ENCODE measurements around the gene ACADM.

- TF ChIP-seq, protein P1, sequence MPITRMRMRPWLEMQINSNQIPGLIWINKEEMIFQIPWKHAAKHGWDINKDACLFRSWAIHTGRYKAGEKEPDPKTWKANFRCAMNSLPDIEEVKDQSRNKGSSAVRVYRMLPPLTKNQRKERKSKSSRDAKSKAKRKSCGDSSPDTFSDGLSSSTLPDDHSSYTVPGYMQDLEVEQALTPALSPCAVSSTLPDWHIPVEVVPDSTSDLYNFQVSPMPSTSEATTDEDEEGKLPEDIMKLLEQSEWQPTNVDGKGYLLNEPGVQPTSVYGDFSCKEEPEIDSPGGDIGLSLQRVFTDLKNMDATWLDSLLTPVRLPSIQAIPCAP (CRISPR knock-in tag; IDR thresholded peaks at IDR 0.05), result no peak
- TF ChIP-seq CTCF (IDR thresholded peaks at IDR 0.05), result no peak
- no peak for TF ChIP-seq ZNF121 (CRISPR knock-in tag; IDR thresholded peaks at IDR 0.05)
- TF ChIP-seq SP1 (CRISPR knock-in tag; conservative IDR thresholded peaks at IDR 0.05), result no peak
- TF ChIP-seq, protein P2, sequence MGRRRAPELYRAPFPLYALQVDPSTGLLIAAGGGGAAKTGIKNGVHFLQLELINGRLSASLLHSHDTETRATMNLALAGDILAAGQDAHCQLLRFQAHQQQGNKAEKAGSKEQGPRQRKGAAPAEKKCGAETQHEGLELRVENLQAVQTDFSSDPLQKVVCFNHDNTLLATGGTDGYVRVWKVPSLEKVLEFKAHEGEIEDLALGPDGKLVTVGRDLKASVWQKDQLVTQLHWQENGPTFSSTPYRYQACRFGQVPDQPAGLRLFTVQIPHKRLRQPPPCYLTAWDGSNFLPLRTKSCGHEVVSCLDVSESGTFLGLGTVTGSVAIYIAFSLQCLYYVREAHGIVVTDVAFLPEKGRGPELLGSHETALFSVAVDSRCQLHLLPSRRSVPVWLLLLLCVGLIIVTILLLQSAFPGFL (CRISPR knock-in tag; IDR thresholded peaks at IDR 0.05; ENCODE audit: borderline replicate concordance), result no peak
- TF ChIP-seq, protein P3, sequence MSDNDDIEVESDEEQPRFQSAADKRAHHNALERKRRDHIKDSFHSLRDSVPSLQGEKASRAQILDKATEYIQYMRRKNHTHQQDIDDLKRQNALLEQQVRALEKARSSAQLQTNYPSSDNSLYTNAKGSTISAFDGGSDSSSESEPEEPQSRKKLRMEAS (CRISPR knock-in tag; IDR thresholded peaks at IDR 0.05), result no peak
- TF ChIP-seq, protein P4, sequence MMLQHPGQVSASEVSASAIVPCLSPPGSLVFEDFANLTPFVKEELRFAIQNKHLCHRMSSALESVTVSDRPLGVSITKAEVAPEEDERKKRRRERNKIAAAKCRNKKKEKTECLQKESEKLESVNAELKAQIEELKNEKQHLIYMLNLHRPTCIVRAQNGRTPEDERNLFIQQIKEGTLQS (CRISPR knock-in tag; conservative IDR thresholded peaks at IDR 0.05), result no peak
- no peak for TF ChIP-seq JUN (CRISPR knock-in tag; IDR thresholded peaks at IDR 0.05)
- no peak for TF ChIP-seq ELF4 (CRISPR knock-in tag; IDR thresholded peaks at IDR 0.05; ENCODE audit: low read depth)
- TF ChIP-seq USF2 (CRISPR knock-in tag; IDR thresholded peaks at IDR 0.05), result no peak
- TF ChIP-seq TP53 (CRISPR knock-in tag; IDR thresholded peaks at IDR 0.05), result no peak
- TF ChIP-seq CREB1 (CRISPR knock-in tag; IDR thresholded peaks at IDR 0.05), result no peak
Observed at GRCh38 chr1:75720325-75720724, 4.2 kb upstream of the ACADM start.

Measured in WTC11 (cell line).